SU-DHL-6 (cell line): ENCODE measurements around the gene KHDC4.

Experiments
- EZH2phosphoT487 ChIP-seq: fragments of 200-600 bp; sonication (generic), shearing (Covaris generic); conservative IDR thresholded peaks from 2 replicates; pipeline ENCODE4 v1.6.1; 2018; ENCODE audit warnings: mild to moderate bottlenecking, antibody characterized with exemption, low read length, moderate library complexity, mixed read lengths
- TF ChIP-seq, protein P1 (sequence below): fragments of 200-600 bp; sonication (generic); IDR thresholded peaks from one replicate; pipeline ENCODE4 v1.5.1; 2017; ENCODE audit warnings: antibody characterized with exemption, mild to moderate bottlenecking, low read length, moderate library complexity; ENCODE audit not compliant: insufficient read depth, poor library complexity, severe bottlenecking

DNA sequence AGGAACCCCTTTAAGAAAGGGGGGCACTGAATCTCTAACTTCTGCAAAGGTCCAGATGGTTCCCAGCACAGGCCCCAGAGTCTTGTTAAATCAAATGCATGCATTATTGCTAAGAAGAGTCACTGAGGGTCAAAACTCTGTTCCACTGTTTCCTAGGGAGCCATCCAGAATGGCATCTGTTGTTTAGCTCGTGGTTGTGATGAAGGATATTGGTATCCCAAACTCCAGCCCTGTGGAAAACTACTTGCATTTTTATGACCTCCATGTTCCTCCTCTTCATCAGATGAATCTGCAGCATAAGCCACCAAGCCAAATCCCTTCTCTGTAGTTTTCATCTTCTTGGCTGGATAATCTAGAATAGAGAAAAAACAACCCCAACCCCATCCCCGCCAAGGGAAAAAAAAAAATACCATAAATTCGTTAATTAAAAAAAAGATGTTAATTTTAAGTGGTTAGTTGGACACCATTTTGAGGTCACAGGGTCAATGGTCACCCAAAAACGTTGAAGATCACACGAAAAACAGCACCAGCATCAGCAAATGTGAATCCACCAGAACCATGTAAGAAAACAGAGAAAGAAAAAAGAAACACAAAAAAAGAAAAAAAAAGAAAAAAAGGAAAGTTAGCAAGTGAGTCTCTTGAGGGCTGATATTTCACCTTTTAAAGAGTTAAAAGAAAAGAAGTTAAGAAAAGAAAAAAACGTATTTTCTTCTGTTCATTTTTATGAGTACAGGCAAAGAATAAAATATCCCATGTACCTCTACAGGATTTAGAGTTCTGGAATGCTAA is 20.1 kb downstream of the KHDC4 start:
- TF ChIP-seq EZH2phosphoT487: no peak
- TF ChIP-seq, protein P1, sequence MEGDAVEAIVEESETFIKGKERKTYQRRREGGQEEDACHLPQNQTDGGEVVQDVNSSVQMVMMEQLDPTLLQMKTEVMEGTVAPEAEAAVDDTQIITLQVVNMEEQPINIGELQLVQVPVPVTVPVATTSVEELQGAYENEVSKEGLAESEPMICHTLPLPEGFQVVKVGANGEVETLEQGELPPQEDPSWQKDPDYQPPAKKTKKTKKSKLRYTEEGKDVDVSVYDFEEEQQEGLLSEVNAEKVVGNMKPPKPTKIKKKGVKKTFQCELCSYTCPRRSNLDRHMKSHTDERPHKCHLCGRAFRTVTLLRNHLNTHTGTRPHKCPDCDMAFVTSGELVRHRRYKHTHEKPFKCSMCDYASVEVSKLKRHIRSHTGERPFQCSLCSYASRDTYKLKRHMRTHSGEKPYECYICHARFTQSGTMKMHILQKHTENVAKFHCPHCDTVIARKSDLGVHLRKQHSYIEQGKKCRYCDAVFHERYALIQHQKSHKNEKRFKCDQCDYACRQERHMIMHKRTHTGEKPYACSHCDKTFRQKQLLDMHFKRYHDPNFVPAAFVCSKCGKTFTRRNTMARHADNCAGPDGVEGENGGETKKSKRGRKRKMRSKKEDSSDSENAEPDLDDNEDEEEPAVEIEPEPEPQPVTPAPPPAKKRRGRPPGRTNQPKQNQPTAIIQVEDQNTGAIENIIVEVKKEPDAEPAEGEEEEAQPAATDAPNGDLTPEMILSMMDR: no peak
